IMR-90 (cell line): Measurements from ENCODE around the gene NR1D2. TPM values are rescaled to one million over a fixed set of nuclear protein-coding genes. Genes with fewer than 3 reads are reported as not detected.

Source experiments
- ATAC-seq: fragments of 200-7000 bp; cut with Tn5 transposase; 2 replicates; pipeline ENCODE4 v1.9.1; 2020; ENCODE audit warnings: low read depth, mild to moderate bottlenecking, moderate library complexity
- BruUV-seq: library from RNA; stranded (reverse); fragments of 400-500 nt; replicated peaks from 2 replicates; lab custom pipeline; 2021; lab: Mats Ljungman, UMichigan
- CTCF ChIA-PET: fragments of 300-600 bp; formaldehyde crosslinking; extraction: SDS; loops from one replicate; lab custom pipeline; 2021; ENCODE audit warnings: antibody characterized with exemption; lab: Yijun Ruan, JAX
- POLR2A ChIA-PET: fragments of 300-600 bp; sonication (Branson Sonifier 250); formaldehyde crosslinking; loops from one replicate; lab custom pipeline; 2022; ENCODE audit warnings: antibody characterized with exemption; ENCODE audit not compliant: unreplicated experiment; lab: Charles Lee
- DNase-seq: peaks from one replicate; pipeline ENCODE4 v3.0.0; 2013
- H2AFZ ChIP-seq: replicated peaks from 2 replicates; pipeline ENCODE3; 2013; ENCODE audit warnings: low read length, mild to moderate bottlenecking; ENCODE audit not compliant: poor library complexity
- H2AK5ac ChIP-seq: 2 replicates; pipeline ENCODE4 v1.6.1; 2013; ENCODE audit warnings: low read depth, low read length, inconsistent platforms
- H2AK9ac ChIP-seq: replicated peaks from 2 replicates; pipeline ENCODE3; 2013; ENCODE audit warnings: mild to moderate bottlenecking, low read depth, low read length, moderate library complexity; ENCODE audit not compliant: poor library complexity
- H2BK120ac ChIP-seq: 2 replicates; pipeline ENCODE4 v1.6.1; 2013; ENCODE audit warnings: low read depth, low read length, inconsistent platforms
- H2BK15ac ChIP-seq: 3 replicates; pipeline ENCODE4 v1.6.1; 2013; ENCODE audit warnings: low read depth, low read length, inconsistent platforms
- H2BK20ac ChIP-seq: 2 replicates; pipeline ENCODE4 v1.6.1; 2013; ENCODE audit warnings: low read depth, mild to moderate bottlenecking, inconsistent platforms, low read length, moderate library complexity
- H2BK5ac ChIP-seq: 2 replicates; pipeline ENCODE4 v1.6.1; 2013; ENCODE audit warnings: mild to moderate bottlenecking, low read depth, low read length, inconsistent platforms; ENCODE audit not compliant: poor library complexity, severe bottlenecking
- H3K14ac ChIP-seq: replicated peaks from 2 replicates; pipeline ENCODE4 v1.6.1; 2013; ENCODE audit warnings: low read depth, low read length, inconsistent platforms
- H3K18ac ChIP-seq: 2 replicates; pipeline ENCODE4 v1.6.1; 2013; ENCODE audit warnings: low read depth, low read length, control low read depth
- H3K23ac ChIP-seq: 2 replicates; pipeline ENCODE4 v1.6.1; 2013; ENCODE audit warnings: low read depth, low read length, inconsistent platforms
- H3K27ac ChIP-seq: 2 replicates; pipeline ENCODE4 v1.5.1; 2013; ENCODE audit warnings: mild to moderate bottlenecking, control low read depth, low read length; ENCODE audit not compliant: insufficient read depth
- H3K27me3 ChIP-seq: 2 replicates; pipeline ENCODE4 v1.6.1; 2013; ENCODE audit warnings: low read length; ENCODE audit not compliant: control insufficient read depth, insufficient read depth
- H3K36me3 ChIP-seq: 2 replicates; pipeline ENCODE4 v1.6.1; 2013; ENCODE audit warnings: low read length, mixed read lengths; ENCODE audit not compliant: control insufficient read depth, insufficient read depth
- H3K4ac ChIP-seq: 2 replicates; pipeline ENCODE4 v1.6.1; 2013; ENCODE audit warnings: low read depth, low read length, inconsistent platforms
- H3K4me1 ChIP-seq: 2 replicates; pipeline ENCODE4 v1.6.1; 2013; ENCODE audit warnings: low read length, mixed read lengths; ENCODE audit not compliant: control insufficient read depth, insufficient read depth
- H3K4me2 ChIP-seq: 2 replicates; pipeline ENCODE4 v1.6.1; 2013; ENCODE audit warnings: low read depth, mild to moderate bottlenecking, control low read depth, low read length, moderate library complexity
- H3K4me3 ChIP-seq: 2 replicates; pipeline ENCODE4 v1.5.1; 2013; ENCODE audit warnings: low read depth, mild to moderate bottlenecking, control low read depth, low read length, moderate library complexity; ENCODE audit not compliant: insufficient read depth
- H3K56ac ChIP-seq: 2 replicates; pipeline ENCODE4 v1.6.1; 2013; ENCODE audit warnings: low read length, inconsistent platforms; ENCODE audit not compliant: insufficient read depth; ENCODE audit errors: extremely low read depth
- H3K79me1 ChIP-seq, 2 experiments: 2 replicates each; pipeline ENCODE4 v1.6.1; 2013; ENCODE audit warnings: low read length in 2 of 2, inconsistent platforms in 1 of 2, low read depth in 1 of 2
- H3K9ac ChIP-seq: 2 replicates; pipeline ENCODE4 v1.6.1; 2013; ENCODE audit warnings: low read depth, low read length, control low read depth
- H3K9me1 ChIP-seq: 2 replicates; pipeline ENCODE4 v1.6.1; 2013; ENCODE audit warnings: low read length, inconsistent platforms; ENCODE audit not compliant: insufficient read depth
- H3K9me3 ChIP-seq: 2 replicates; pipeline ENCODE4 v1.6.1; 2013; ENCODE audit warnings: low read length; ENCODE audit not compliant: control insufficient read depth, insufficient read depth
- H4K20me1 ChIP-seq: 2 replicates; pipeline ENCODE4 v1.6.1; 2013; ENCODE audit warnings: low read length, inconsistent platforms; ENCODE audit not compliant: insufficient read depth
- H4K5ac ChIP-seq: 2 replicates; pipeline ENCODE4 v1.6.1; 2013; ENCODE audit warnings: mild to moderate bottlenecking, low read depth, low read length, control low read depth
- H4K8ac ChIP-seq, 2 experiments: 2 replicates each; pipeline ENCODE4 v1.6.1; 2013; ENCODE audit warnings: low read depth in 2 of 2, low read length in 2 of 2, control low read depth in 1 of 2, inconsistent platforms in 1 of 2
- H4K91ac ChIP-seq: 2 replicates; pipeline ENCODE4 v1.6.1; 2013; ENCODE audit warnings: low read depth, low read length, inconsistent platforms; ENCODE audit not compliant: insufficient read depth
- BHLHE40 ChIP-seq: fragments of 150-350 bp; IDR thresholded peaks from 2 replicates; pipeline ENCODE4 v1.6.1; 2016; ENCODE audit warnings: mild to moderate bottlenecking, low read depth, low read length
- CEBPB ChIP-seq: IDR thresholded peaks from 2 replicates; pipeline ENCODE4 v1.6.1; 2012; ENCODE audit warnings: low read depth, low read length, improper control_type of control experiment
- CHD1 ChIP-seq: IDR thresholded peaks from 2 replicates; pipeline ENCODE4 v1.6.1; 2012; ENCODE audit warnings: low read depth, low read length, improper control_type of control experiment
- FOS ChIP-seq: fragments of 150-350 bp; IDR thresholded peaks from 2 replicates; pipeline ENCODE4 v1.6.1; 2016; ENCODE audit warnings: low read depth, low read length
- MAFK ChIP-seq: IDR thresholded peaks from 2 replicates; pipeline ENCODE4 v1.6.1; 2012; ENCODE audit warnings: low read depth, low read length, improper control_type of control experiment
- MAZ ChIP-seq: IDR thresholded peaks from 2 replicates; pipeline ENCODE4 v1.6.1; 2012; ENCODE audit warnings: low read depth, mild to moderate bottlenecking, low read length, improper control_type of control experiment, moderate library complexity, borderline replicate concordance
- MXI1 ChIP-seq: IDR thresholded peaks from 2 replicates; pipeline ENCODE4 v1.6.1; 2012; ENCODE audit warnings: low read depth, mild to moderate bottlenecking, low read length, moderate library complexity, borderline replicate concordance
- NFE2L2 ChIP-seq: fragments of 150-350 bp; IDR thresholded peaks from 2 replicates; pipeline ENCODE4 v1.6.1; 2016; ENCODE audit warnings: low read depth, mild to moderate bottlenecking, low read length
- POLR2A ChIP-seq: IDR thresholded peaks from 2 replicates; pipeline ENCODE4 v1.6.1; 2012; ENCODE audit warnings: mild to moderate bottlenecking, low read depth, low read length
- RAD21 ChIP-seq: IDR thresholded peaks from 2 replicates; pipeline ENCODE4 v1.6.1; 2012; ENCODE audit warnings: low read length, improper control_type of control experiment
- RCOR1 ChIP-seq: IDR thresholded peaks from 2 replicates; pipeline ENCODE4 v1.6.1; 2012; ENCODE audit warnings: mild to moderate bottlenecking, low read length, improper control_type of control experiment; ENCODE audit not compliant: insufficient replicate concordance
- RFX5 ChIP-seq: IDR thresholded peaks from 2 replicates; pipeline ENCODE4 v1.8.0; 2012; ENCODE audit warnings: low read depth, mild to moderate bottlenecking, low read length, moderate library complexity
- SMC3 ChIP-seq: fragments of 150-350 bp; IDR thresholded peaks from 2 replicates; pipeline ENCODE4 v1.6.1; 2016; ENCODE audit warnings: low read depth, mild to moderate bottlenecking, antibody characterized with exemption, low read length, moderate library complexity
- WGBS, 2 experiments: methylation state at CpG; one replicate each; pipeline versions ENCODE4 v1.1.5 to v1.1.7; 2013; ENCODE audit warnings: missing lambda C conversion rate in 2 of 2; ENCODE audit not compliant: insufficient read length in 1 of 2; ENCODE audit errors: extremely low coverage in 2 of 2; 5-methylcytosine and 5-hydroxymethylcytosine counted together
- dilution Hi-C: fragments of 300-500 bp; cut with HindIII; formaldehyde crosslinking; loops from one replicate; pipeline ENCODE4 v1.14.3; 2018; ENCODE audit warnings: low sequenced_read_pairs; ENCODE audit not compliant: unreplicated experiment
- in situ Hi-C: fragments of 300-500 bp; cut with MboI; formaldehyde crosslinking; loops from 3 replicates; pipeline ENCODE4 v1.14.3; 2019; ENCODE audit warnings: low sequenced_read_pairs, inconsistent platforms, mixed read lengths
- intact Hi-C: fragments of 100-400 bp; cut with micrococcal nuclease; formaldehyde crosslinking; loops from 2 replicates; pipeline ENCODE4 v1.10.0; 2022
- polyA plus RNA-seq, 3 experiments: library from polyadenylated mRNA; depleted of rRNA; stranded (reverse); fragments of >200 nt; gene quantifications; 2 replicates each; pipeline ENCODE4 v1.2.3, GENCODE V29; 2012; ENCODE audit warnings: low replicate concordance in 1 of 3
- total RNA-seq: library from RNA; depleted of rRNA; stranded (reverse); fragments of >200 nt; gene quantifications from 2 replicates; pipeline ENCODE4 v1.2.3, GENCODE V29; 2012
- TF ChIP-seq, protein P1 (sequence below): fragments of 150-350 bp; IDR thresholded peaks from 2 replicates; pipeline ENCODE4 v1.6.1; 2016; ENCODE audit warnings: low read depth, mild to moderate bottlenecking, low read length, moderate library complexity, borderline replicate concordance
- TF ChIP-seq, protein P2 (sequence below): conservative IDR thresholded peaks from 2 replicates; pipeline ENCODE4 v1.5.1; 2012; ENCODE audit warnings: mild to moderate bottlenecking, low read depth, low read length, improper control_type of control experiment
- TF ChIP-seq, protein P3 (sequence below): fragments of 150-350 bp; IDR thresholded peaks from 2 replicates; pipeline ENCODE4 v1.6.1; 2017; ENCODE audit warnings: mild to moderate bottlenecking, antibody characterized with exemption, low read length, low read depth

Gene NR1D2
- total and polyA plus RNA-seq, 2 of the 4 experiments (the other 2 are of a cell fraction): 8.1 to 41.0 TPM

DNA sequence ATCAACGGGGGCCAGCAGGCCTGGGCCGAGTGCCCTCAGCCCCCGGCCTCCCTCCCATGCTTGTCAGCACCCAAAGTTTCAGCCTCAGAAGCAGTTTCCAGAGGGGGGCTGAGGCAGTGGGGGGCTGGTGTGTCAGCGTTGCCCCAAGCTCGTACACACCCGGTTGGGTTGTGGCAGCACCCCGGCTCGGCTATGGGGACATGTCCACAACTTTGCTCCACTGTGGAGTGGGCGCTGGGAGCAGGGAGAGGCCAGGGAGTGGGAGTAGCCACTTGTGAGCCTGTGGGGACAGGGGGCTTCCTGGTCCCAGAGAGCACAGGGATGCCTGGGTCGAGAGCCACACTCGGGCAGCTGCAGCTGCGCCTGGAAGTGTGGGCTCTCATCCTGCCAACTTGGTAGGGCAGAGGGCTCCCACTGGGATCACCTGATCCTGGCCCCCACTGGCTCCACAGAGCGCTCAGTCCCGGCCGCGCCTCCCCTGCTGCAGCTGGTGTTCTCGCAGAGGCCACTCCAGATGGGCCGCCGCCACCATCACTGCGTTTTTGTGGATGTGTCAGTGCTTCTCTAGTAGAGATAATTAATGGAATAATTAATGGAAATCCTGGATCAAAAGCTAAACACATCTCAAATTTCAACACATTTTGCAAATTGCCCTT lies 75.1 kb downstream of the NR1D2 start:
- 92% methylated on average over 5 of the region's 20 CpGs; no CpG with 5 or more reads in 1 of the 2 experiments for WGBS, 2 experiments
- Histone ChIP-seq H3K9me3 (no peaks in the 10 kb centered on the region), H3K18ac (no peak overlapping the region), H3K4me1 (no peaks in the 10 kb centered on the region), H3K4me3 (no peak overlapping the region), H4K8ac (no peak overlapping the region), H2AFZ (no peak overlapping the region), H3K9me1 (no peaks in the 10 kb centered on the region; the same call in 1 of the 2 replicates), H3K4ac (no peak overlapping the region), H2BK5ac (no peak overlapping the region), H3K4me2 (no peak overlapping the region), H3K27ac (no peak overlapping the region), H2BK120ac (no peak overlapping the region), H3K56ac (no peak overlapping the region), H2AK5ac (no peak overlapping the region), H2BK20ac (no peak overlapping the region), H3K23ac (no peak overlapping the region), H3K79me1 (no peaks in the 10 kb centered on the region), H3K9ac (no peak overlapping the region), H4K5ac (no peak overlapping the region), H2BK15ac (no peak overlapping the region), H4K20me1 (no peaks in the 10 kb centered on the region), H3K14ac (no peak overlapping the region), H3K27me3 (no peaks in the 10 kb centered on the region), H2AK9ac (no peak overlapping the region), H4K91ac (no peak overlapping the region), H3K36me3 (no peaks in the 10 kb centered on the region)
- BruUV-seq: no TSS peak
- TF ChIP-seq RFX5: no peak
- TF ChIP-seq MAFK: no peak
- no peak for TF ChIP-seq CEBPB
- no peak for TF ChIP-seq RCOR1
- no peak for TF ChIP-seq FOS
- no peak for TF ChIP-seq MAZ
- TF ChIP-seq SMC3: no peak
- TF ChIP-seq MXI1: no peak
- TF ChIP-seq, protein P1, sequence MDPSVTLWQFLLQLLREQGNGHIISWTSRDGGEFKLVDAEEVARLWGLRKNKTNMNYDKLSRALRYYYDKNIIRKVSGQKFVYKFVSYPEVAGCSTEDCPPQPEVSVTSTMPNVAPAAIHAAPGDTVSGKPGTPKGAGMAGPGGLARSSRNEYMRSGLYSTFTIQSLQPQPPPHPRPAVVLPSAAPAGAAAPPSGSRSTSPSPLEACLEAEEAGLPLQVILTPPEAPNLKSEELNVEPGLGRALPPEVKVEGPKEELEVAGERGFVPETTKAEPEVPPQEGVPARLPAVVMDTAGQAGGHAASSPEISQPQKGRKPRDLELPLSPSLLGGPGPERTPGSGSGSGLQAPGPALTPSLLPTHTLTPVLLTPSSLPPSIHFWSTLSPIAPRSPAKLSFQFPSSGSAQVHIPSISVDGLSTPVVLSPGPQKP: no peak
- TF ChIP-seq NFE2L2: no peak
- no peak for TF ChIP-seq CHD1
- TF ChIP-seq, protein P2, sequence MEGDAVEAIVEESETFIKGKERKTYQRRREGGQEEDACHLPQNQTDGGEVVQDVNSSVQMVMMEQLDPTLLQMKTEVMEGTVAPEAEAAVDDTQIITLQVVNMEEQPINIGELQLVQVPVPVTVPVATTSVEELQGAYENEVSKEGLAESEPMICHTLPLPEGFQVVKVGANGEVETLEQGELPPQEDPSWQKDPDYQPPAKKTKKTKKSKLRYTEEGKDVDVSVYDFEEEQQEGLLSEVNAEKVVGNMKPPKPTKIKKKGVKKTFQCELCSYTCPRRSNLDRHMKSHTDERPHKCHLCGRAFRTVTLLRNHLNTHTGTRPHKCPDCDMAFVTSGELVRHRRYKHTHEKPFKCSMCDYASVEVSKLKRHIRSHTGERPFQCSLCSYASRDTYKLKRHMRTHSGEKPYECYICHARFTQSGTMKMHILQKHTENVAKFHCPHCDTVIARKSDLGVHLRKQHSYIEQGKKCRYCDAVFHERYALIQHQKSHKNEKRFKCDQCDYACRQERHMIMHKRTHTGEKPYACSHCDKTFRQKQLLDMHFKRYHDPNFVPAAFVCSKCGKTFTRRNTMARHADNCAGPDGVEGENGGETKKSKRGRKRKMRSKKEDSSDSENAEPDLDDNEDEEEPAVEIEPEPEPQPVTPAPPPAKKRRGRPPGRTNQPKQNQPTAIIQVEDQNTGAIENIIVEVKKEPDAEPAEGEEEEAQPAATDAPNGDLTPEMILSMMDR: no peak
- TF ChIP-seq RAD21: no peak
- no peak for TF ChIP-seq BHLHE40
- no peak for TF ChIP-seq POLR2A
- TF ChIP-seq, protein P3, sequence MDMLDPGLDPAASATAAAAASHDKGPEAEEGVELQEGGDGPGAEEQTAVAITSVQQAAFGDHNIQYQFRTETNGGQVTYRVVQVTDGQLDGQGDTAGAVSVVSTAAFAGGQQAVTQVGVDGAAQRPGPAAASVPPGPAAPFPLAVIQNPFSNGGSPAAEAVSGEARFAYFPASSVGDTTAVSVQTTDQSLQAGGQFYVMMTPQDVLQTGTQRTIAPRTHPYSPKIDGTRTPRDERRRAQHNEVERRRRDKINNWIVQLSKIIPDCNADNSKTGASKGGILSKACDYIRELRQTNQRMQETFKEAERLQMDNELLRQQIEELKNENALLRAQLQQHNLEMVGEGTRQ: no peak
- ChIA-PET CTCF (no interaction called here), POLR2A (no interaction called here)
- intact Hi-C loops (no loop called here), dilution Hi-C loops (no loop called here), in situ Hi-C loops (no loop called here)
- no peak for ATAC-seq
- DNase-seq: no peak
